Astrocyte of the spinal cord (primary cell): Measurements from ENCODE around the gene TFAP2D.

ENCODE experiments used
- DNase-seq: peaks from one replicate; pipeline ENCODE4 v3.0.0; 2011; ENCODE audit warnings: low read depth, low spot score
- H3K4me3 ChIP-seq: 2 replicates; pipeline ENCODE4 v1.5.1; 2011; ENCODE audit warnings: low read depth, mild to moderate bottlenecking, low read length, moderate library complexity
- CTCF ChIP-seq: IDR thresholded peaks from 2 replicates; pipeline ENCODE4 v1.5.1; 2012; ENCODE audit warnings: low read depth, mild to moderate bottlenecking, low read length, inconsistent platforms
- in situ Hi-C: cut with HindIII; loops from 2 replicates; pipeline ENCODE4 v1.10.0; 2017; ENCODE audit warnings: low sequenced_read_pairs

Gene TFAP2D

GRCh38 chr6:50717734-50718457, 4.6 kb downstream of the TFAP2D start:
- in situ Hi-C loops, result no loop called here
- no peak overlapping the region for H3K4me3 ChIP-seq
- no peak for TF ChIP-seq CTCF
- DNase-seq, result no peak

GRCh38 chr6:50718566-50718965, 5.2 kb downstream of the TFAP2D start:
- no peak for DNase-seq
- TF ChIP-seq CTCF, result no peak
- in situ Hi-C loops, result no loop called here
- H3K4me3 ChIP-seq, result no peak overlapping the region

GRCh38 chr6:50720623-50721022, 7.3 kb downstream of the TFAP2D start:
- H3K4me3 ChIP-seq, result no peak overlapping the region
- in situ Hi-C loops, result no loop called here
- no peak for TF ChIP-seq CTCF
- peak; percentile 3 for DNase-seq

GRCh38 chr6:50721978-50722377, 8.7 kb downstream of the TFAP2D start:
- no peak overlapping the region for H3K4me3 ChIP-seq
- no peak for DNase-seq
- TF ChIP-seq CTCF, result no peak
- in situ Hi-C loops, result no loop called here

GRCh38 chr6:50722829-50723554, 9.7 kb downstream of the TFAP2D start:
- in situ Hi-C loops, result no loop called here
- no peak for TF ChIP-seq CTCF
- no peak for DNase-seq
- H3K4me3 ChIP-seq, result no peak overlapping the region

- H3K4me3 ChIP-seq, result no peak overlapping the region
- in situ Hi-C loops, result no loop called here
- TF ChIP-seq CTCF, result no peak
- no peak for DNase-seq
These were observed 11.2 kb downstream of the TFAP2D start for GRCh38 chr6:50724381-50725124.
